Stimulated activated CD4-positive, alpha-beta T cell treated with anti-CD3 and anti-CD28 coated beads, TNF-alpha, amount 100 ng/mL, for 24 hours (primary cell): ENCODE results near the gene ORAI1.
"Not testable (repeated sequence)": the region's sequence is repeated elsewhere in the genome, so short reads cannot be mapped to it uniquely, and the experiment has no call there.

Source experiments
- DNase-seq, 3 experiments: peaks; one replicate each; pipeline ENCODE4 v3.0.0-alpha.2; 2020; ENCODE audit warnings: low read depth in 3 of 3

Gene ORAI1

DNA sequence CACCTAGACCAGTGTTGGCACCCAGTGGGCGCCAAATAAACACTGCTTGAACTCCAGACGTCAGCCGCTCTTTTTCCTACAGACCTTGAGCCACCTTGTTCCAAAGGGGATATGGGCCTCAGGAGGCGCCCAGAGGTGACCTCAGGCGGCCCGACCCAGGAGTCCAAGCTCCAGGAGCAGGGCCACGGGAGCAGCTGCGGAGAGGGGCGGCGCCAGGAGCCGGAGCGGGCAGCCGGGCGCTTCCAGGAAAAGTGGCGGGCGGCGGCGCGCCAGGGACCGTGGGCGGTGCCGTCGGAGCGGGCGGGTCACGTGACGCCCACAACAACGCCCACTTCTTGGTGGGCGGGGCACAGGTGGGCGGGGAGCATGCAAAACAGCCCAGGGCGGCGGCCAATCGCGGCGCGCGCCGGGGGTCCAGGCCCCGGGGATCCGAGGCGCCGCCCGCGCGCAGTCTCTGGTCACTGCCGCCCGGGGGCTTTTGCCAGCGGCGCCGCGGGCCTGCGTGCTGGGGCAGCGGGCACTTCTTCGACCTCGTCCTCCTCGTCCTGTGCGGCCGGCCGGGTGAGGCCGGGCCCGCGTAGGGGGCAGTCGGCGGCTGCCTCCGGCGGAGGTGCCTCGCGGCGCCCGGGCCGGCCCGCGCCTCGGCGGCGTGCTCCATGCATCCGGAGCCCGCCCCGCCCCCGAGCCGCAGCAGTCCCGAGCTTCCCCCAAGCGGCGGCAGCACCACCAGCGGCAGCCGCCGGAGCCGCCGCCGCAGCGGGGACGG, at the start of gene ORAI1:
TSS of gene ORAI1 (plus strand) at position 444 of the 766 bp plus-strand sequence.
- DNase-seq: peak; percentile 84 to 97 (median 90)

DNA sequence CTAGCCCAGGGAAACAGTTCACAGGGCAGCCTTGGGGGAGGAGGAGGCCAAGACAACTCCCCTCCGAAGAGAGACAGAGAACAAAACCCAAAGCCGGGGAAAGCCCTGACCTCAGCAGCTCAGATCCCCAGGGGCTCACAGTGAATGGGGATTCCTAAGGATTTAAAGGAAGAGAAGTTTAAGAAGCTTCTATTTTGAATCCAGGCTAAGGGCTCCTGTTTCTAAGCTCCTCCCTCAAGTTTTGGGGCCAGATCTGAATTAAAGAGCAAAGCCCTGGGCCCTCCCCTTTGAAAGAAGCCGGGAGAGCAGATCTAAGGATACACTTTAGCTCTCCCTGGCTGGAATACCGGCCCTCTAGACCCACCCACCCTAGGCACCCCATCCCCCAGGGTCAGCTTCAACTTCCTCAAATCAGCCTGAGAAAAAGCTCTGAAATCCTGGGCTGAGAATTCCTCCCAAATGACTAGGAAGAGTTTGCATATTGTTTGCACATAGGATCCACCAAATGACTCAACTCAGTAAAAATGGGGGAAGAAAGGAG, 49.4 kb upstream of the ORAI1 start:
- no peak for DNase-seq

DNA sequence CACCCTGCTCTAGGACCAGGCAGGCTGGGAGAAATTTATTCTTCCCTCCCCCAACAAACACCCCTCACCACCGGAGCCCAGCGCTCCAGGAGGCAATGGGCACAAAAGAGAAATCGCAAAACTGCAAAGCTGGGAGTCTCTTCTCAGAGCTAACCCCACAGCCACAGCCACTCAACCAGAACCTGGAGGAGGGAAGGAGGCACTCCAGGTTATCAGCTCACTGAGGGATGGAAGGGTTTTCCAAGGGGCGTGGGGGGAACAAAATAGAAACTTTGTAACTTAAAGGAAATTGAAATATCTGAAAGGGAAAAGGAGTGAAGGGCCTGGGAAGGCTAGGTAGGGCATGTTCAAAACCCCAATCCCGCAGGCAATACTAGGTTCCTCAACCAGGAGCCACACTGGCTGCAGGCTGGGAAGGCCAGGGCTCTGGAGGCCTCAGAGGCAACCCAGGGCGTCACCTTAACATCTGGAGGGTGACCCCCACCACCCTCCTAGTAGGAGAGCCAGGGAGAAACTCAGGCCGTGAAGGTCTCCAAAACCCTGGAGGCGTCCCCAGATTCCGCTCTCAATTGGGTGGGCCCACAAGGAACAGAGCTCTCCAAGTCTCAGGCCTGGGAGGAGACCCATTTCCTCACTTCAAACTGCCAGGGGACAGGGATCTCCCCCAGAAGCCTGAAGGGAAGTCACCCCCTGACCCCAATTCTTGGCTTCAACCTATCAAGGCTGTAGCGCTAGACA, 48.7 kb upstream of the ORAI1 start:
- no peak for DNase-seq

DNA sequence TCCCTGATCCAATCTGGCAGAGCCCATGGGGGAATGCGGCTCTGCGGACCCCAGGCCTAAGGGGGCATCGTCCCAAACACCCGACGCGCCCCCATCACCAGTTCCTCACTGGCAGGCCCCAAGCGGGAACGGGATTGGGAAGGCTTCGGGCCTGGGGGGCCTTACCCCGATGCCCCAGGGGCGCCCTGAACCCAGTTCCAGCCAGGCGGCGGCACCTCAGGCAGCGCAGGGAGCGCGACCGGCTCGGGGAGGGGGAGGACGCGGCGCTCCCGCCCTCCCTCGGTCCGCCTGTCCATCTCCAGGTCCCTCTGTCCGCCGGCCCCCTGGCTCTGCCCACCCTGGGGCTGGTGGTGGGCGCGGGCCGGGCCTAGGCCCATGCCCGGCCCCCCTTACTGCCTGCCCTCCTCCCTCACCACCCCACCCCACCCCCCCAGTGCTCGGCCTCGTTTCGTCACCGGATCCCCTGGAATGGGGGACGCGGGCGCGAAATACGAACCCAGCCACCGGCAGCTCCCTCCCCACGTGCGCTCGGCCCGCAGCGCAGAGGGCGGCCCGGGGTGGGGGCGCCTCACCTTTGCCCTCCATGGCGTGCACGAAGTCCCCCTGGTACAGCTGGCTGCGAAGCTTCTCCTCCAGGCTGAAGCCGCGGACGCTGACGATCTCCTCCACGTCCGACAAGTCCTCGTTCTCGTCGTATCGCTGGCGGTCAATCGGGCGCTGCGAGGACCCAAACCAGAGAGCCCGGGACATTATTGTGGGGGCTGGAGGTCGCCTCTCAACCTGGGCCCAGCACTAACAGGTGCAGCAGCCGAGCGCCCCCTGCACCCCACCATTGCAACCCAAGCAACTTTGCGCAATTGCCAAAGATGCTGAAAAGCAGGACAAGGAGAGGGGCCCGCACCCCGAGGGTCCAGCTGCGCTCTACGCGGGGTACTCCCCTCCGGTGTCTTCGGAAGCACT, 47.8 kb upstream of the ORAI1 start:
- no peak for DNase-seq

DNA sequence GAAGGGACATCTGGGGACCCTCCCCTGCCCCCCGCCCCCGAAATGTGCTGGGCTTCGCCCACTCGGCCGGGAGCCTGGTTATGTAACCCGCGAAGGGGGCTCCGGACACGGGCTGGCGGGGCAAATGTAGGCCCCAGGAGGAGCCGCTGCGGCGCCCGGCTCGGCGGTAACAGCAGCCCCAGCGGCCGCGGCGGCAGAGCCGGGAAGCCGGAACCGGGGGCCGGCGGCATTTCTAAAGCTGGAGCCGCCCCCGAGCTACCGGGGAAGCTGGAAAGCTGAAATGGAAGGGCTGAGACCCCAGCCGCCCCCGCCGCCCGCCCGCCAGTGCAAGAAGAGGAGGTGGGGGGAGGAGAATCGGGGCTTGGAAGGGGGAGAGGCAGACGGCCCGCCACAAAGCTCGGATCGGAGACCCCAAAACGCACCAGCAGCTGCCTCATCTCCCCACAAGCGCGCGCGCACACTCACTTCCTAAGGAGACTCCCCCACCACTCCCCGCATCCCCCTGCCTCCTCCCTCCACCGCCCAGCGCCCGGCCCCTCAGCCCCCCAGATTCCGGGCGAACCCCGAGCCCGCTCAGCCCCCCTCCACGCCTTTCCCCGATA, 47.0 kb upstream of the ORAI1 start:
- no peak for DNase-seq

DNA sequence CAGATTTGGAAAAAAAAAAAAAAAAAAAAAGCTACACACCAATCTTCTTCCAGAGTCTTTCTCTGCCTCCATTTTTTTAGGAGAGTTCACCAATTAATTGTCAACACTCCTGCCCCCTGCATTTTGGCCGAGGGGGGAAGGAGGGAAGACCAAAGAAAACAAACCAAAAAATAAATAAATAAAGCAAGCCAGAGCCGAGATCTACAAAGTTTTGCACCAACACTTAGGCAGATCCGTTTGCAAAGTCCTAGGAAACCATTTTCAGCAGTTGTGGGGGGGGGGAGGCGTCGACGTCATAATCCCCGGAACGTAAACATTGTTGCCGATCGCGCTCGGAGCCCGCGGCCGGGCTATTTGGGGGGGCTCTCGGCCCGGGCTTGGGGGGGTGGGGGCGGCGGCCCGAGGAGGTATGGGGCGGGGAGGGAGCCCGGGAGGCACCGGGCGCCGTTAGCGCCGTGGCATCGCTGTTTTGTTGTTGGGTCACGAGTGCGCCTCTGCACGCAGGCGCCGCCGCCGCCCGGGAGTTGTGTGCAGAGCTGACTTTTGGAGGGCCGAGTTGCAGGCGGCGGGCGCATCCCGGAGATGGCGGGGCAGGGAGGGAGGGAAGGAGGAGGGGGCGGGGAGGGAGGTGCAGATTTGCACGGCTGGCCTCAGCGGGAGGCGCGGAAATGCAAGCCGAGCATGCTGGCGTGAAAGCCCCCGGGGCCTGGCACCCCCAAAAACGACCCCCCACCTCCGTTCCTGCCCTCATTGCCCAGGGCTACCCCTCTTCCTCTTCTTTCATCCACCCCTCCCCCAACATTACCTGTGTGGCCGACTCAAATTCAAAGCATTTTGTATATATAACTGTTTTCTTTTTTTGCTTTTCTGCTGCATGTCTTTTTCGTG, 46.1 kb upstream of the ORAI1 start:
- DNase-seq: peak in 2 of 3 experiments; percentile 36 to 68

DNA sequence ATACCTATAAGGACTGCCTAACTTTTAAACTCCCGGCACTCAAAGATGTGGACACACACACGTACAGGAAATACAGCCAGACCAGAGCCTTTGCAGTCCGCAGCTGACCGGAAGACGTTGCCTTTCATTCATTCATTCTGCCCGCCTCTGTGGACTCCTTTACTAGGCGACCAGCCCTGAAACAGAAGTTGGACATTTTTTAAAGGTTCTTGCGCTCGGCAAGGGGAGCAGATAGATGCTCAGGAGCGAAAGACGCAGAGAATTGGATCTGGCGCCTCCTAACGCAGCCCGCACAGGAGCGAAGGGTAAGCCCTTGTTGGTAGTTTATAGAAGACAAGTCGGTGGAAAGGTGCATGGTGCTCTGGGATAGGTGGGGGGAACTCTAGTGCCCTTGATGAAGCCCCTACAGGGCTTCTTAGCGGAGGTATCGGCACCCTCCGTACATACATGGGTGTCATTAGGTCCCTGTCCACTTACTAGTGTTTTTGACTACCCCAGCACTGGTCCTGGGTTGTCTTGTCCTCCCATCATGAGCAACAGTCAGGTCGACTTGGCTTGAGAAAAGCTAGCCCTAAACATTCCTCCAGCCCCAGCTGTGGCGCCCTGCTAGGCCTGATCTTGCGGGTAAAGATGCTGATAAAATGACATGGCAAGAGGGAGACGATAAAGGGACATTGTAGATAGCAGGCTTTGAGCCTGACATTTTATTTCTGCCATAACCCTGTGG, 45.2 kb upstream of the ORAI1 start, which contains the start of gene KDM2B:
TSS of gene KDM2B (minus strand) at position 65 of the 727 bp plus-strand sequence. CDS start 112 bp downstream, outside the sequence.
- DNase-seq: no peak

DNA sequence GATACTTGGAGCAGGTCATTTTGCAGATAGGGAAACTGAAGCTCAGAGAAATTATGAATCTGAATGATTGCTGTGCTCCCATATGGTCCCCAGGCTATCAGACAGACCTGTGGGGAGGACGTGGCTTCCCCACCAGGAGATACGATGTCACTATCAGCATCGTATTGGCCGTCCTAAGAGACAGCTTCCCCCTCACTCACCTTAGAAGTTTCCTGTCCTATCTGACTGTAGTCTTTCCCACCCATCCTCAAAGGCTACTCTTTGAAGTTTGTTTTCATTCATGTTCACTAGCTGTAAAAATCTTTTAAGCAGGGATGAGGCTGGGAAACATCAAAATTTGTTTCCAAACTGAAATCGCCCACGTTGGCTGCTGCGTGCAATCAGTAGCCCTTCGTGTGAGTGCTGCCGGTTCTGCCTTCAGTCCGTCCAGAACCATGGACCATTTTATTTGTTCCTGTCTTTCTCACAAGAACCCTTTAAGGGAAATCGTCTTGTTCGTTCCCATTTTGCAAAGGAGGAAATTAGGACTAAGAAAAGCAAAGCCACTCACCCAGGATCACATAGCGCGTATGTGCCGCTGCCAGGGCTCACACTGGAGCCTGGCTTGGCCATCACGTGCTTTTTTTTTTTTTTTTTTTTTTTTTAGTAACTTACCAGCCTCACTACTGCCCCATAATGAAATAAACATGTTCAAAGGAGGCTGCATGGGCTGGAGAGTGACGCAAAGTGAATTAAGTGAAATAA, 44.5 kb upstream of the ORAI1 start:
- DNase-seq: no peak

DNA sequence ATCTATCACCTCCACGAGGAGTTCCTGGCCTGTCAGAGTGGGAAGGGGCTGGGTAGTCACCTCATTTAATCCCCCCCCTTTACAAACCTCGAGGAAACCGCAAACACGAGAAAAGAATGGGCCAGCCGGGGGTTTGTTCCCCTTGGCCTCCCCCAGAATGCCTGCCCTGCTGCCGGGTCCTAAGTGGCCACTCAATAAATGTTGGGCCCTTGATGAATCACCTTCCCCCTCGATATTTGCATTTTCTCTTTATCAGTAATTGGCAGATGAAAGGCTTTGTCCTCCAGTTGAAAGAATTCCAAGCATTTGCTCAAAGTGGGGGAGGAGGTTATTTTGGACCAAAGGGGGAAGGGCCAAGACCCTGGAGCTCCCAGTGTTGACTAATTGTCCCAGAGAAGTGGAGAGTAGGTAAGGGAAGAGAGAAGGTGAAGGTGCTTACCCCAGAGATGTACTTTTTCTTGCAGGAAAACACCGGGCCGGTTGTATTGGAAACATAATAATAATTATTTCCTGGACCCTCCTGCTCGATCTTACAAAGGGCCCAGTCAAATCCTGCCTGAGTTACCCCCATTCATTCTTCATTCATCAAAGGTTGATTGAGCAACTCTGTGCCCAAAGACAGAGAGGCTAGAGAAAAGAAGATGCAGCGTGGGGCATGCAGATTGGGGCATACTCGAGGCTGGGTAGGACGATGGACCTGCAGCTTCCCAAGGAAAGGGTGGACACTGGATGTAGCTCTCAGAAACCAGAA, 43.6 kb upstream of the ORAI1 start:
- DNase-seq: no peak

DNA sequence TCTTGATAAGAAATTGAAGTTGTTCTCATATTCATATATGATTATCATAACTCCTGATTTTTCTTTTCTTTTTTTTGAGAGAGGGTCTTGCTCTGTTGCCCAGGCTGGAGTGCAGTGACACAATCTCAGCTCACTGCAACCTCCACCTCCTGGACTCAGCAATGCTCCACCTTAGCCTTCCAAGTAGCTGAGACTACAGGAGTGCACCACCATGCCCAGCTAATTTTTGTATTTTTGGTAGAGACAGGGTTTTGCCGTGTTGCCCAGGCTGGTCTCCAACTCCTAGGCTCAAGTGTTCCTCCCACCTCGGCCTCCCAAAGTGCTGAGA, 43.0 kb upstream of the ORAI1 start:
- not testable (repeated sequence) for DNase-seq

DNA sequence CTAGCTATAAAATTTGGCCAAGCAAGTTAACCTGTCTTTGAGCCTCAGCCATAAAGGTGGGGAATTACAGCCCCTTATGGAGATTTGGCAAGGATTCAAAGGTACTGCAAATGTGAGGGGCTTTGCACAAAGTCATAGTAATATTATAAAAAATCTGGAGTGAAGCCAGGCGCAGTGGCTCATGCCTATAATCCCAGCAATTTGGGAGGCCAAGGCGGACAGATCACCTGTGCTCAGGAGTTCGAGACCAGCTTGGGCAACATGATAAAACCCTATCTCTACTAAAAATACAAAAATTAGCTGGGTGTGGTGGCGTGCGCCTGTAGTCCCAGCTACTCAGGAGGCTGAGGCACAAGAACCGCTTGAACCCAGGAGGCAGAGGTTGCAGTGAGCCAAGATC, 41.4 kb upstream of the ORAI1 start:
- not testable (repeated sequence) for DNase-seq

DNA sequence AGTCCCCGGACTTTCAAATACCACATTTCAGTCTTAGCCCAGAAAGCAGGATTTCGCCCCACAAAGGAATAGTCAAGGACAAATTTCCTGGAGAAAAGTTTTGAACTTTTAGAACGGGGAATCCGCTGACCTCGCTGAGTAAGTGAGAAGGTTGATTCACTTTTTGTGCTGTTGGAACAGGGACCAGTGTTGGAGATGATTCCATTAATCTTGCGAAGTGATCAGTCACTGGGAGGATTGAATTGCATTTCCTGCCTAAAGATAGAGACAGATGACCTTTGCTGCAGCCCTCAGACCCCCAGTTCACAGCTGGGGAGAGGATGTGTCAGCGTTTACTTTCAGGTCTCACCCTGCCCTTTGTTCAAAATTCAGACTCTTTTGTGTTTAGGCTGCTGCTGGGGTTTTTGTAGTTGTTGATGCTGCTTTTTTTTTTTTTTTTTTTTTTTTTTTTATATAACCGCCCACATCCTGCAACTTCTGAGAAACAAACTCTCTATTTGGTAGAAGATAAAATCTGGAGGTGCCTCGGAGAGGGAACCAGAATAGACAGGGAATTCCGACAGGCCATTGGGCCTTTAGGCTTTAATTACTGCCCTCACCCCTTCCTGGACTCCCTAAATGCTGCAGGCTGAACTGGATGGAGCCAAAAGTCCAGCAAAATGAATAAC, 35.7 kb upstream of the ORAI1 start:
- peak in 2 of 3 experiments; percentile 29 to 53 for DNase-seq

DNA sequence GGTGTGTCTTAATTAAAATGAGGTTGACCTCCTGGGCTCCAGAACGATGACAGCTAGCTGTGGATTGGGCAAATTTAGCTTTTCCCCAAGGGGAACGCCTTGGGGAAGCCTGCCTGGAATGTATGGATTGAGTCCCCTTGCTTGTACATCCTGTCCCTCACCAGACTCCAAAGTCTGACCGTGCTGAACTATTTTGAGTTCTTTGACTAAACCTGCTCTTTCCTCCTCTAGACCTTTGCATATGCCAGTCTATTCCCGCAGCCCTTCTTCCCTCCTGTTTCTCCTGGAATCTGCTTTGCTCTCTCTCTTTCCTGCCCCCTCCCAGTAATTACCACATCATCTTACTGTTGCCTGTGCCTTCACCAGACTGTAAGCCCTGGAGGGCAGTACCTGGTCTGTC, 34.0 kb upstream of the ORAI1 start:
- no peak for DNase-seq

DNA sequence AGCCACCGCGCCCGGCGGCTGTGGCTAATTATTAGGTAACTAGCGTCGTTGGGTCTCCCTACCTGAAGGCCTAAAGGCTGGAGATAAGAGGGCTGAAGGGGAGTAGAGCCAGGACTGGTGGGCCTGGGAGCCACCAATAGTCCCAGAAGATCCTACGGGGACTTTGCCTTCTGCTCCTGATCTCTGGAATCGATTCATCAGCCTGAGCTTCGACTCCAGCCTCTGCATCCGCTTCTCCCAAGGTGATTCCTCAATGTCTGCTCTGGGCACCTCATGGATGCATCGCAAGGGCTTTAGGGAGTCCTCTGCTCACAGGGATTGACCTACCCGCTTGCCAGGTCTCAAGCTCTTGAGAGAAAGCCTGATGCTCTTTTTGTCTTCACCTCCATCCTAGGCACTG, 30.8 kb upstream of the ORAI1 start:
- no peak for DNase-seq

DNA sequence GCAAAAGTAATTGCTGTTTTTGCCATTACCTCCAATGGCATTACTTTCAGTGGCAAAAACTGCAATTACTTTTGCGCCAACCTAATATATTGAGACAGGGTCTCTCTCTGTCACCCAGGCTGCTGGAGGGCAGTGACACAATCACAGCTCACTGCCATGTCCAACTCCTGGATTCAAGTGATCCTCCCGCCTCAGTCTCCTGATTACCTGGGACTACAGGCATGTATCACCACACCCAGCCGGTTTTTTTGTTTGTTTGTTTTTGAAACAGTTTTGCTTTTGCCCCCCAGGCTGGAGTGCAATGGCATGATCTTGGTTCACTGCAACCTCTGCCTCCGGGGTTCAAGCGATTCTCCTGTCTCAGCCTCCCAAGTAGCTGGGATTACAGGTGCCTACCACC, 29.8 kb upstream of the ORAI1 start:
- no peak for DNase-seq

DNA sequence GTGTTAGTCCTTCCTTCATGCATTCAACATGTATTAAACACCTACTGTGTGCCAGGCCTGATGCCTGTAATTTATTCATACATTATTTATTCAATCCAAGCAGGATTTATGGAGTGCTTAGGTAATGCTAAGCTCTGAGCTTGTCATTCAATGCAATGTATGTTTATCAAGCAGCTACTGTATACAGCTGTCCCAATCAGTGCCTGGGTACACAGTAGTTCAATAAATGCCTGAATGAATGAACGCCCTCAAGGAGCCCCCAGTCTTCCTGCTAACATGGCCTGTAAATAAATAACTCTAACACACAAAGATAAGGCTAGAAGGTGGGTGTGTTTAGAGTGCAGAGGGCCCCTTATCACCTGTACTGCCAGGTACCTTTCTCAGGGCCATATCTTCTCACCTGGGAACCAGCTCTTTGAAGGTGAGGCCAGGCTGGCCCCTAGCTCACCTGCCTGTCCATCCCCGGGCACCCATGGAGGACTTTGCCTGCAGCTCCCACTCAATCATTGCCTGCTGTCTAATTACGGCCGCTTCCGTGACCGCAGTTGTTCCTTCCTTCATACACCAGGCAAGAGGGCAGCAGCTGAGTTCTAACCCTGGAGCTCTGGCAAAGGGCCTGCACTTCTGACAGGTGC, 25.5 kb upstream of the ORAI1 start:
- no peak for DNase-seq

DNA sequence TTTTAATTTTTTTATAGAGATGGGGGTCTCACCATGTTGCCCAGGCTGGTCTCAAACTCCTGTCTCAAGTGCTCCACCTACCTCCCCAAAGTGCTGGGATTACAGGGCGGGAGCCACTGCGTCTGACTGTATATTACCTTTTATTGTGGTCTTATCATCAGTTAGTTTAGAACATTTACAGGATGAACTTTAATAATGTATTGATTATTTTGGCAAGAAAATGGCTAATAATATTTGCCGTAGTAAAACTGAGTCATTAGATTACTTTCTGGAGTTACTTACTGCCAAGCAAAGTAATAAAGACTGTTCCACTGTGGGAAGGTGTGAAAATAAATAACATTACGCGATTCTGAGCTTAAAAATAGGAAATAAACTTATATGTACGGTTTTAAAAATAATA, 23.6 kb upstream of the ORAI1 start:
- no peak for DNase-seq
